GDM1 (cell line): ENCODE measurements around the gene ELOA2.
"Not testable (repeated sequence)": the region's sequence is repeated elsewhere in the genome, so short reads cannot be mapped to it uniquely, and the experiment has no call there.

ENCODE experiments used
- DNase-seq: peaks from one replicate; lab custom pipeline; 2025; lab: John Stamatoyannopoulos, UW

Gene ELOA2

DNA sequence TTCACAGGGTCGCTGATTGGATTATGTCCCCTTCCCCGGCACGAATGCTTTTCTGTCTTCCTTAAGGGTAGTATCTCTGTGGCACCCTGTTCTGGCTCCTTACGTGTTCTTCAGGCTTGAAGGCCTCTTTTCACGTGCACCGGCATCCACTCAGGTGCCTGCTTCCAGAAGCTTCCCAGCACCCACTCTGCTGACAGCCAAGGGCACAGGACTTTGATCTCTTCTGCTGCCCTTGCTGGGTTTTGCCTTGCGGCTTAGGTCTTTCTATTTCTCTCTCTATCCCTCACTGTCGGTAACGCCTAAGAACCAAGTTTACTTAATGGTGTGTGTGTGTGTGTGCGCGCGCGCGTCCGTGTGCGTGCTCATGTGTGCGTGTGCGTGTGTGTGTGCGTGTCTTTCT is 14.7 kb downstream of the ELOA2 start:
- DNase-seq: not testable (repeated sequence)

DNA sequence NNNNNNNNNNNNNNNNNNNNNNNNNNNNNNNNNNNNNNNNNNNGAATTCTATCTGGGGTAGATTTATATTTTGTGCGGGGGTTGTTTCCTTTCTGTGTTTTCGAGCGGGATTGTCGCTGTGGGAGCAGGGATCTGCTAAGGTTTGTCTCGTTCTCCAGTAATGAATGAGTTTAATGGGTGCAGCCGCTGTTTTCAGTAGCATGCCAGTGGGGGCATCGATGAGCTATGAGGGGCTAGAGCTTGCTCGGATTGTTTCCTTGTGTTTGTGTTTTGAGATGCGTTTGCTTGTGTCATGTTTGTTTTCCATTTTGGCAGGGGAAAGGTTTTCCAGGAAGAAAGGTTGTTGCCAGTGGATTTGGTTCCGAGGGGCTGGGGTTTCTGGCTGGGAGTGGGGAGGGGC is 15.6 kb downstream of the ELOA2 start:
- DNase-seq: not testable (repeated sequence)
